ENCODE results near the gene EIF4G1.

GRCh38 chr3:184337981-184338380 is 23.6 kb downstream of the EIF4G1 start:
- TF ChIP-seq CTCF (conservative IDR thresholded peaks at IDR 0.05; ENCODE audit: low read depth, low read length) (no peak), FOS (IDR thresholded peaks at IDR 0.05; ENCODE audit: low read depth, low read length) (no peak), CEBPB (IDR thresholded peaks at IDR 0.05; ENCODE audit: low read depth, low read length) (no peak), POLR2A (IDR thresholded peaks at IDR 0.05; ENCODE audit: low read depth, low read length) (no peak)

Data from IMR-90 (cell line).